Measurements from ENCODE around the gene CPA4. TPM values are rescaled to one million over a fixed set of nuclear protein-coding genes. Genes with fewer than 3 reads are reported as not detected.
A peak's percentile ranks its signal among the peaks of the same experiment; 100 is the strongest.

Gene CPA4
- total and polyA plus RNA-seq, 8 donors, result 4.5 to 12.4 (median 6.4) TPM

GRCh38 chr7:130272381-130273080 is 20.4 kb upstream of the CPA4 start:
- H3K9me3 ChIP-seq, result no peaks in the 10 kb centered on the region
- TF ChIP-seq, protein P1, sequence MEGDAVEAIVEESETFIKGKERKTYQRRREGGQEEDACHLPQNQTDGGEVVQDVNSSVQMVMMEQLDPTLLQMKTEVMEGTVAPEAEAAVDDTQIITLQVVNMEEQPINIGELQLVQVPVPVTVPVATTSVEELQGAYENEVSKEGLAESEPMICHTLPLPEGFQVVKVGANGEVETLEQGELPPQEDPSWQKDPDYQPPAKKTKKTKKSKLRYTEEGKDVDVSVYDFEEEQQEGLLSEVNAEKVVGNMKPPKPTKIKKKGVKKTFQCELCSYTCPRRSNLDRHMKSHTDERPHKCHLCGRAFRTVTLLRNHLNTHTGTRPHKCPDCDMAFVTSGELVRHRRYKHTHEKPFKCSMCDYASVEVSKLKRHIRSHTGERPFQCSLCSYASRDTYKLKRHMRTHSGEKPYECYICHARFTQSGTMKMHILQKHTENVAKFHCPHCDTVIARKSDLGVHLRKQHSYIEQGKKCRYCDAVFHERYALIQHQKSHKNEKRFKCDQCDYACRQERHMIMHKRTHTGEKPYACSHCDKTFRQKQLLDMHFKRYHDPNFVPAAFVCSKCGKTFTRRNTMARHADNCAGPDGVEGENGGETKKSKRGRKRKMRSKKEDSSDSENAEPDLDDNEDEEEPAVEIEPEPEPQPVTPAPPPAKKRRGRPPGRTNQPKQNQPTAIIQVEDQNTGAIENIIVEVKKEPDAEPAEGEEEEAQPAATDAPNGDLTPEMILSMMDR (IDR thresholded peaks at IDR 0.05), result no peak
- intact Hi-C loops (cut with DNase I), result no loop called here
- 28 to 29% methylated on average over 23 of the region's 23 CpGs for WGBS, 2 donors
- H3K27ac ChIP-seq, result peak overlapping the region; percentile 13 to 85 (median 48)
- H3K4me3 ChIP-seq, result peak overlapping the region in 3 of 4 donors; percentile 0 to 55 (median 49)
- peaks cover 0 to 28% (median 26%) of the 10 kb centered on the region in 3 donors for H3K36me3 ChIP-seq
- H3K4me1 ChIP-seq, result peaks cover 12 to 38% (median 25%) of the 10 kb centered on the region in 3 donors
- FAIRE-seq (no peak), DNase-seq (peak in 2 of 6 donors; percentile 74), ATAC-seq (peak; percentile 3 to 24 (median 16))
- no peaks in the 10 kb centered on the region for H3K27me3 ChIP-seq

DNA sequence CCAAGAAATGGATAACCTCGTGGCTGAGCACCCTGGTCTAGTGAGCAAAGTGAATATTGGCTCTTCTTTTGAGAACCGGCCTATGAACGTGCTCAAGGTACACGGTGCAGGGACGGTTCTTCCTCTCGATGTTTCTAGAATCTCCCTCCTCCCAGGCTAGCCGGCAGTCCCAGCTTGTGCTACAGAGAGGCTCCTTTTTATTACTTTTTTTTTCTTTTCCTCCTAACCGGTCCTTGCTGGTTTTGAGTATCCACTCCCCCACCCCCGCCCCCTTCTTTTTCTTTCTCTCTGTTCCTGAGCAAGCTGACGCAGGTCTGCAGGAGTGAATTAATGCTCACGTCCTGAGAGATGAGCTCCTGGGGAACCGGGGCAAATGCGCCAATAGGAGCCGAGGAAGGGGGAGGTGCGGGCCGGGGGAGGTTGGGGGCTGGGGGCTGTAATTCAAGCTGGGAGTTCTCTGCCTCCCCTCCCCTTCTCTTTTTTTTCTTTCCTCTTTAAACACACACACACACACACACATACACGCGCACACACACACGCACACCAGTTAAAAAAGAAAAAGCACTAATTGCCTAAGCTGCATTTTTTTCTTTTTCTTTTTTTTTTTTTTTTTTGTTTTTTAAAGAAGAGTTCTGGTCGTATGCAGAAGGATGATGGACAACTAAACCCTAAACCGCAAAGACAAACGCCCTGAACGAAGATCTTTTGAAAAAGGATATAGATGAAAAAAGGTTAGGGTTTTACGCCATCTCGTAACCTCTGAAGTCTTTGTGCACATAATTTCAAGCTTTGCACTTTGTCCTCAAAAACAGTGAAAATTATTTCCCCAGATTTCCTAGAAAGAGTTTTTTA is 19.7 kb upstream of the CPA4 start:
- Histone ChIP-seq H3K4me1 (peaks cover 12 to 41% (median 26%) of the 10 kb centered on the region in 3 donors), H3K27ac (peak overlapping the region; percentile 13 to 85 (median 48)), H3K36me3 (peaks cover 0 to 28% (median 26%) of the 10 kb centered on the region in 3 donors), H3K4me3 (peak overlapping the region in 3 of 4 donors; percentile 0 to 55 (median 49)), H3K9me3 (no peaks in the 10 kb centered on the region), H3K27me3 (no peaks in the 10 kb centered on the region)
- FAIRE-seq (no peak), ATAC-seq (peak; percentile 5 to 24 (median 20)), DNase-seq (peak in 4 of 6 donors; percentile 52 to 64 (median 58))
- TF ChIP-seq, protein P1 (IDR thresholded peaks at IDR 0.05), result no peak
- intact Hi-C loops (cut with DNase I), result no loop called here
- 12 to 15% methylated on average over 25 of the region's 25 CpGs for WGBS, 2 donors

- Histone ChIP-seq H3K4me3 (peak overlapping the region in 1 of 4 donors; percentile 10), H3K9me3 (no peaks in the 10 kb centered on the region), H3K36me3 (peaks cover 0 to 26% (median 23%) of the 10 kb centered on the region in 3 donors), H3K27ac (peak overlapping the region in 2 of 4 donors; percentile 68 to 85), H3K4me1 (peaks cover 14 to 43% (median 26%) of the 10 kb centered on the region in 3 donors), H3K27me3 (no peaks in the 10 kb centered on the region)
- TF ChIP-seq, protein P1 (IDR thresholded peaks at IDR 0.05), result no peak
- no peak for DNase-seq
- intact Hi-C loops (cut with DNase I), result no loop called here
- FAIRE-seq, result no peak
- 24 to 37% methylated on average over 11 of the region's 11 CpGs for WGBS, 2 donors
- ATAC-seq, result no peak
These were observed 19.1 kb upstream of the CPA4 start for GRCh38 chr7:130273933-130274255.

- FAIRE-seq (no peak), ATAC-seq (no peak), DNase-seq (no peak)
- peak overlapping the region in 2 of 4 donors; percentile 68 to 85 for H3K27ac ChIP-seq
- H3K4me1 ChIP-seq, result peaks cover 18 to 47% (median 26%) of the 10 kb centered on the region in 3 donors
- peaks cover 0 to 26% (median 19%) of the 10 kb centered on the region in 3 donors for H3K36me3 ChIP-seq
- no peaks in the 10 kb centered on the region for H3K27me3 ChIP-seq
- TF ChIP-seq, protein P1 (IDR thresholded peaks at IDR 0.05), result no peak
- WGBS, 2 donors, result 18 to 23% methylated on average over 1 of the region's 1 CpG
- H3K4me3 ChIP-seq, result peak overlapping the region in 1 of 4 donors; percentile 10
- intact Hi-C loops (cut with DNase I), result no loop called here
- H3K9me3 ChIP-seq, result no peaks in the 10 kb centered on the region
These were observed 18.7 kb upstream of the CPA4 start for GRCh38 chr7:130274296-130274695.

All from pancreas (tissue), 10 donors.